ENCODE measurements around the gene WFIKKN1. TPM values are rescaled to one million over a fixed set of nuclear protein-coding genes. Genes with fewer than 3 reads are reported as not detected.

The WFIKKN1 gene
- total and polyA plus RNA-seq, 12 donors, result 0.11 to 0.95 (median 0.32) TPM

GRCh38 chr16:660459-661183, 29.8 kb downstream of the WFIKKN1 start:
- DNase-seq (peak; percentile 87 to 89), ATAC-seq (peak; percentile 74 to 92 (median 86))
- Histone ChIP-seq H3K27ac (peak overlapping the region in 9 of 10 donors; percentile 35 to 77 (median 64)), H3K4me3 (peak overlapping the region in 6 of 10 donors; percentile 31 to 45 (median 40)), H3K36me3 (peaks cover 0 to 35% (median 0%) of the 10 kb centered on the region in 9 donors), H3K27me3 (no peaks in the 10 kb centered on the region), H3K4me1 (peaks cover 0 to 16% (median 12%) of the 10 kb centered on the region in 9 donors), H3K9me3 (no peaks in the 10 kb centered on the region)
- intact Hi-C loops (cut with DNase I), result loop anchor here in 7 of 10 donors (5.0 to 10.0 kb wide), 4 partner anchors 73 to 83 kb away; no protein-coding TSS in a partner anchor
- peak; percentile 20 to 79 (median 63) for TF ChIP-seq CTCF (IDR thresholded peaks at IDR 0.05)
- WGBS, 2 donors, result 19% methylated on average over 31 to 37 of the region's 43 CpGs

- peak overlapping the region in 1 of 10 donors; percentile 14 for H3K4me3 ChIP-seq
- peaks cover 0 to 16% (median 12%) of the 10 kb centered on the region in 9 donors for H3K4me1 ChIP-seq
- no peaks in the 10 kb centered on the region for H3K27me3 ChIP-seq
- no peak for DNase-seq
- peak overlapping the region in 8 of 10 donors; percentile 41 to 71 (median 56) for H3K27ac ChIP-seq
- ATAC-seq, result peak in 7 of 8 donors; percentile 0 to 24 (median 2)
- no peak for TF ChIP-seq CTCF (IDR thresholded peaks at IDR 0.05)
- H3K36me3 ChIP-seq, result peaks cover 0 to 28% (median 0%) of the 10 kb centered on the region in 9 donors
- 59 to 60% methylated on average over 34 to 35 of the region's 35 CpGs for WGBS, 2 donors
- no peaks in the 10 kb centered on the region for H3K9me3 ChIP-seq
- intact Hi-C loops (cut with DNase I), result loop anchor here in 7 of 10 donors (5.0 to 10.0 kb wide), 4 partner anchors 74 to 84 kb away; no protein-coding TSS in a partner anchor
Measured at GRCh38 chr16:661184-661821, 30.5 kb downstream of the WFIKKN1 start.

- Histone ChIP-seq H3K9me3 (no peaks in the 10 kb centered on the region), H3K27ac (no peak overlapping the region), H3K4me3 (no peak overlapping the region), H3K36me3 (peaks cover 0 to 21% (median 0%) of the 10 kb centered on the region in 9 donors), H3K4me1 (peaks cover 0 to 16% (median 13%) of the 10 kb centered on the region in 9 donors), H3K27me3 (no peaks in the 10 kb centered on the region)
- ATAC-seq, result no peak
- intact Hi-C loops (cut with DNase I), result loop anchor here in 7 of 10 donors (5.0 to 10.0 kb wide), 4 partner anchors 75 to 85 kb away; no protein-coding TSS in a partner anchor
- WGBS, 2 donors, result 94 to 96% methylated on average over 17 to 19 of the region's 19 CpGs
- TF ChIP-seq CTCF (IDR thresholded peaks at IDR 0.05), result no peak
- no peak for DNase-seq
Measured at GRCh38 chr16:662095-662494, 31.3 kb downstream of the WFIKKN1 start.

GRCh38 chr16:662597-662996, 31.8 kb downstream of the WFIKKN1 start:
- ATAC-seq (no peak), DNase-seq (no peak)
- Histone ChIP-seq H3K4me1 (peaks cover 0 to 22% (median 18%) of the 10 kb centered on the region in 9 donors), H3K9me3 (no peaks in the 10 kb centered on the region), H3K4me3 (no peak overlapping the region), H3K27ac (no peak overlapping the region), H3K27me3 (no peaks in the 10 kb centered on the region), H3K36me3 (peaks cover 0 to 16% (median 0%) of the 10 kb centered on the region in 9 donors)
- WGBS, 2 donors, result 95 to 97% methylated on average over 21 of the region's 21 CpGs
- intact Hi-C loops (cut with DNase I), result loop anchor here in 7 of 10 donors (5.0 to 10.0 kb wide), 4 partner anchors 75 to 85 kb away; no protein-coding TSS in a partner anchor
- TF ChIP-seq CTCF (IDR thresholded peaks at IDR 0.05), result no peak
